PC-3 (cell line): ENCODE results near the gene CDH4. TPM values are rescaled to one million over a fixed set of nuclear protein-coding genes. Genes with fewer than 3 reads are reported as not detected.
"Not testable (repeated sequence)": the region's sequence is repeated elsewhere in the genome, so short reads cannot be mapped to it uniquely, and the experiment has no call there.

ENCODE experiments used
- ATAC-seq: fragments of 200-7000 bp; cut with Tn5 transposase; 2 replicates; pipeline ENCODE4 v1.9.1; 2020; ENCODE audit warnings: mild to moderate bottlenecking, moderate library complexity
- BruUV-seq: library from RNA; stranded (reverse); fragments of 400-500 nt; replicated peaks from 2 replicates; lab custom pipeline; 2021; lab: Mats Ljungman, UMichigan
- CTCF ChIA-PET: fragments of 300-600 bp; sonication (Branson Sonifier 250); formaldehyde crosslinking; loops from one replicate; lab custom pipeline; 2022; ENCODE audit warnings: antibody characterized with exemption; lab: Charles Lee
- POLR2A ChIA-PET: fragments of 300-600 bp; sonication (Branson Sonifier 250); formaldehyde crosslinking; loops from one replicate; lab custom pipeline; 2022; ENCODE audit warnings: antibody characterized with exemption; ENCODE audit not compliant: unreplicated experiment; lab: Charles Lee
- DNase-seq: peaks from one replicate; pipeline ENCODE4 v3.0.0-alpha.2; 2015
- H2AFZ ChIP-seq: fragments of 300-600 bp; sonication (generic); 2 replicates; pipeline ENCODE4 v1.6.0; 2016; ENCODE audit warnings: antibody characterized with exemption, low read length
- H3F3A ChIP-seq: fragments of 300-600 bp; sonication (generic); one replicate; pipeline ENCODE4 v1.6.0; 2017; ENCODE audit warnings: antibody characterized with exemption, low read length, control low read depth, mild to moderate bottlenecking; ENCODE audit not compliant: unreplicated experiment
- H3K27ac ChIP-seq: fragments of 300-600 bp; sonication (generic); 2 replicates; pipeline ENCODE4 v1.5.1; 2016; ENCODE audit warnings: mild to moderate bottlenecking, low read length
- H3K27me3 ChIP-seq: fragments of 300-600 bp; sonication (generic); 2 replicates; pipeline ENCODE4 v1.6.1; 2016; ENCODE audit warnings: low read length, mixed read lengths
- H3K36me3 ChIP-seq: fragments of 300-600 bp; sonication (generic); 2 replicates; pipeline ENCODE4 v1.6.1; 2016; ENCODE audit warnings: low read depth, mixed run types, low read length, mixed read lengths
- H3K4me1 ChIP-seq: fragments of 300-600 bp; sonication (generic); 2 replicates; pipeline ENCODE4 v1.5.1; 2016; ENCODE audit warnings: low read length; ENCODE audit not compliant: insufficient read depth
- H3K4me2 ChIP-seq: fragments of 300-600 bp; sonication (generic); 2 replicates; pipeline ENCODE4 v1.6.0; 2016; ENCODE audit warnings: low read length
- H3K4me3 ChIP-seq: fragments of 300-600 bp; sonication (generic); 2 replicates; pipeline ENCODE4 v1.5.1; 2016; ENCODE audit warnings: mild to moderate bottlenecking, low read length, mixed read lengths
- H3K79me2 ChIP-seq: fragments of 300-600 bp; sonication (generic); 2 replicates; pipeline ENCODE4 v1.6.1; 2017; ENCODE audit warnings: low read length, mixed read lengths
- H3K9ac ChIP-seq: fragments of 300-600 bp; sonication (generic); 2 replicates; pipeline ENCODE4 v1.6.0; 2016; ENCODE audit warnings: mild to moderate bottlenecking, low read length
- H3K9me2 ChIP-seq: fragments of 300-600 bp; sonication (generic); replicated peaks from 2 replicates; pipeline ENCODE4 v1.6.1; 2016; ENCODE audit warnings: mixed run types, low read length, mixed read lengths
- H3K9me3 ChIP-seq: fragments of 300-600 bp; sonication (generic); 2 replicates; pipeline ENCODE4 v1.6.1; 2016; ENCODE audit warnings: low read length, mixed read lengths
- H4K20me1 ChIP-seq: fragments of 300-600 bp; sonication (generic); 2 replicates; pipeline ENCODE4 v1.6.1; 2016; ENCODE audit warnings: low read length, mixed read lengths
- EZH2 ChIP-seq: fragments of 300-600 bp; sonication (generic); IDR thresholded peaks from one replicate; pipeline ENCODE4 v1.6.1; 2017; ENCODE audit warnings: antibody characterized with exemption, mild to moderate bottlenecking, low read length; ENCODE audit not compliant: unreplicated experiment
- EZH2phosphoT487 ChIP-seq: fragments of 300-600 bp; sonication (generic); IDR thresholded peaks from 2 replicates; pipeline ENCODE4 v1.6.1; 2018; ENCODE audit warnings: mild to moderate bottlenecking, antibody characterized with exemption, low read length, borderline replicate concordance
- intact Hi-C: fragments of 100-400 bp; cut with micrococcal nuclease; formaldehyde crosslinking; loops from 2 replicates; pipeline ENCODE4 v1.9.0; 2023
- total RNA-seq: library from RNA; depleted of rRNA; stranded (reverse); fragments of >200 nt; gene quantifications from 2 replicates; pipeline ENCODE4 v1.2.3, GENCODE V29; 2014
- TF ChIP-seq, protein P1 (sequence below): fragments of 300-600 bp; sonication (generic); conservative IDR thresholded peaks from 2 replicates; pipeline ENCODE4 v1.5.1; 2017; ENCODE audit warnings: antibody characterized with exemption, low read depth, mild to moderate bottlenecking, low read length

CDH4 gene
- total RNA-seq, 1 experiment from 2014 or later = not detected

DNA sequence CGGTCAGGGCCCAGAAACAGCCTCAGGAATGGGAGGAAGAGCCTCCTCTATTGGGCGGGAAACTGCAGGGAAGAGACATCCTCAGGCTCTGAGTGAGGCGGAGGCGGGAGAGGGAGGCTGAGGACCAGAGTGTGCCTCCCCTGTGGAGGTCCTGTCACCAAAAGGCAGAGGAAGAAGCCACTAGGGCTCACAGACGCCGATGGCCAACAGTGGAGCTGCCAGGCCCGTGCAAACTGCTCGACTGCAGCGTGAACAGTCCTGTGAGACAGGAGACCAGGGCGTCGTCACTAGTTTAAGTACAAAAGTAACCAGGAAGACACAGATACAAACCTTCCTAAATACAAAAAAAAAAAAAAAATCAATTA lies 730.9 kb downstream of the CDH4 start:
- Histone ChIP-seq H3K9me2 (no peaks in the 10 kb centered on the region), H2AFZ (no peak overlapping the region), H3K4me1 (no peaks in the 10 kb centered on the region), H3K36me3 (no peaks in the 10 kb centered on the region), H4K20me1 (no peaks in the 10 kb centered on the region), H3K27ac (no peak overlapping the region), H3K79me2 (no peaks in the 10 kb centered on the region), H3K27me3 (no peaks in the 10 kb centered on the region), H3F3A (no peaks in the 10 kb centered on the region), H3K4me2 (no peak overlapping the region), H3K9ac (no peak overlapping the region), H3K9me3 (no peaks in the 10 kb centered on the region), H3K4me3 (no peak overlapping the region)
- CTCF ChIA-PET = no interaction called here
- TF ChIP-seq, protein P1, sequence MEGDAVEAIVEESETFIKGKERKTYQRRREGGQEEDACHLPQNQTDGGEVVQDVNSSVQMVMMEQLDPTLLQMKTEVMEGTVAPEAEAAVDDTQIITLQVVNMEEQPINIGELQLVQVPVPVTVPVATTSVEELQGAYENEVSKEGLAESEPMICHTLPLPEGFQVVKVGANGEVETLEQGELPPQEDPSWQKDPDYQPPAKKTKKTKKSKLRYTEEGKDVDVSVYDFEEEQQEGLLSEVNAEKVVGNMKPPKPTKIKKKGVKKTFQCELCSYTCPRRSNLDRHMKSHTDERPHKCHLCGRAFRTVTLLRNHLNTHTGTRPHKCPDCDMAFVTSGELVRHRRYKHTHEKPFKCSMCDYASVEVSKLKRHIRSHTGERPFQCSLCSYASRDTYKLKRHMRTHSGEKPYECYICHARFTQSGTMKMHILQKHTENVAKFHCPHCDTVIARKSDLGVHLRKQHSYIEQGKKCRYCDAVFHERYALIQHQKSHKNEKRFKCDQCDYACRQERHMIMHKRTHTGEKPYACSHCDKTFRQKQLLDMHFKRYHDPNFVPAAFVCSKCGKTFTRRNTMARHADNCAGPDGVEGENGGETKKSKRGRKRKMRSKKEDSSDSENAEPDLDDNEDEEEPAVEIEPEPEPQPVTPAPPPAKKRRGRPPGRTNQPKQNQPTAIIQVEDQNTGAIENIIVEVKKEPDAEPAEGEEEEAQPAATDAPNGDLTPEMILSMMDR = no peak
- TF ChIP-seq EZH2 = no peak
- TF ChIP-seq EZH2phosphoT487 = no peak
- BruUV-seq = no TSS peak
- POLR2A ChIA-PET = no interaction called here
- DNase-seq (no peak), ATAC-seq (no peak)
- intact Hi-C loops = no loop called here

GRCh38 chr20:61983965-61984364 lies 731.9 kb downstream of the CDH4 start:
- Histone ChIP-seq H4K20me1 (no peaks in the 10 kb centered on the region), H3K4me1 (no peaks in the 10 kb centered on the region), H2AFZ (no peak overlapping the region), H3K9me3 (no peaks in the 10 kb centered on the region), H3K36me3 (no peaks in the 10 kb centered on the region), H3F3A (no peaks in the 10 kb centered on the region), H3K79me2 (no peaks in the 10 kb centered on the region), H3K4me2 (no peak overlapping the region), H3K9ac (no peak overlapping the region), H3K27ac (no peak overlapping the region), H3K4me3 (no peak overlapping the region), H3K27me3 (no peaks in the 10 kb centered on the region), H3K9me2 (no peaks in the 10 kb centered on the region)
- no TSS peak for BruUV-seq
- no peak for TF ChIP-seq EZH2phosphoT487
- TF ChIP-seq EZH2 = no peak
- TF ChIP-seq, protein P1 = no peak
- CTCF ChIA-PET = no interaction called here
- ATAC-seq (no peak), DNase-seq (no peak)
- intact Hi-C loops = no loop called here
- POLR2A ChIA-PET = no interaction called here

GRCh38 chr20:61984431-61984830 lies 732.4 kb downstream of the CDH4 start:
- H4K20me1 ChIP-seq, H3K9me2 ChIP-seq, H3K27me3 ChIP-seq, CTCF ChIA-PET, intact Hi-C loops, H3K4me1 ChIP-seq, H3K9ac ChIP-seq, POLR2A ChIA-PET, H3K9me3 ChIP-seq, DNase-seq, H3F3A ChIP-seq, H3K4me3 ChIP-seq, H3K27ac ChIP-seq, H3K4me2 ChIP-seq, ATAC-seq, H3K79me2 ChIP-seq, H3K36me3 ChIP-seq, H2AFZ ChIP-seq, BruUV-seq: not testable (repeated sequence)
